ENCODE measurements around the gene NCAM1.

- TF ChIP-seq SAFB2 (IDR thresholded peaks at IDR 0.05; ENCODE audit: borderline replicate concordance, low read depth, low read length, severe bottlenecking) (no peak), POLR2A (conservative IDR thresholded peaks at IDR 0.05) (no peak), POLR3A (IDR thresholded peaks at IDR 0.05; ENCODE audit: borderline replicate concordance, extremely low read depth, insufficient read depth, insufficient read length) (no peak), POLR2AphosphoS5 (IDR thresholded peaks at IDR 0.05; ENCODE audit: control insufficient read depth, insufficient read depth, low read depth, low read length) (no peak), ZKSCAN1 (IDR thresholded peaks at IDR 0.05; ENCODE audit: low read depth, low read length) (no peak), CTCF (IDR thresholded peaks at IDR 0.05 in 2 of 3, conservative IDR thresholded peaks at IDR 0.05 in 1 of 3; ENCODE audit: insufficient read depth in 2 of 3, low read depth in 1 of 3, low read length in 3 of 3) (no peak), NR3C1 (CRISPR knock-in tag; IDR thresholded peaks at IDR 0.05) (no peak), MAFK (IDR thresholded peaks at IDR 0.05; ENCODE audit: low read length) (no peak)
These were observed 14.3 kb downstream of the NCAM1 start for GRCh38 chr11:112975493-112975892.

All from K562 (cell line).